HL-60/S4 treated with retinoic acid at 250 ng/mL for 4 days and 3 days (cell line): ENCODE results near the gene TEX54.
"Not testable (repeated sequence)": the region's sequence is repeated elsewhere in the genome, so short reads cannot be mapped to it uniquely, and the experiment has no call there.

Source experiments
- in situ Hi-C: fragments of 300-500 bp; cut with MboI; formaldehyde crosslinking; loops from 2 replicates; pipeline ENCODE4 v1.7.0; 2022; ENCODE audit warnings: low sequenced_read_pairs

The TEX54 gene

GRCh38 chr11:62839050-62839945, 6.7 kb upstream of the TEX54 start, which contains the start of gene WDR74:
WDR74 (minus strand) TSS chr11:62839590; CDS start chr11:62839570, 20 bp downstream.
- in situ Hi-C loops: no loop called here

DNA sequence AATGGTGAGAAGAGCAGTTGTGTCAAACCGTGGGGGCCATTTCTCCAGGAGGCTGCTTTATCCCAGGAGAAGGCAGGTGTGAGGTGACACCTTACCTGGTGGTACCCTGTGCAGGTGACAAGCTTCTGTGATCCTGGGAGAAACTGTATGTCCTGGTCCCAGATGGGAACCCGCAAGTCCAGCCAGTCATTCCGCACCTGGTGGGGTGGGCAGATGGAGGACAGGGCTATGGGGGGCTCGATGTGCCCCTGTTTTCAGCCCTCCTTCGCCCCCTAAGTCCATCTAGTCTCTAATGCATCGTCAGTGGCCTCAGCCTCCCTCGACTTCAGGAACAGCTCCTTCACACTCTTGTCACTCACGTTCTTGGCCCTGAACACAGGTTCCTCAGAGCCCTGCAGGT, 2.7 kb upstream of the TEX54 start:
- in situ Hi-C loops: no loop called here

DNA sequence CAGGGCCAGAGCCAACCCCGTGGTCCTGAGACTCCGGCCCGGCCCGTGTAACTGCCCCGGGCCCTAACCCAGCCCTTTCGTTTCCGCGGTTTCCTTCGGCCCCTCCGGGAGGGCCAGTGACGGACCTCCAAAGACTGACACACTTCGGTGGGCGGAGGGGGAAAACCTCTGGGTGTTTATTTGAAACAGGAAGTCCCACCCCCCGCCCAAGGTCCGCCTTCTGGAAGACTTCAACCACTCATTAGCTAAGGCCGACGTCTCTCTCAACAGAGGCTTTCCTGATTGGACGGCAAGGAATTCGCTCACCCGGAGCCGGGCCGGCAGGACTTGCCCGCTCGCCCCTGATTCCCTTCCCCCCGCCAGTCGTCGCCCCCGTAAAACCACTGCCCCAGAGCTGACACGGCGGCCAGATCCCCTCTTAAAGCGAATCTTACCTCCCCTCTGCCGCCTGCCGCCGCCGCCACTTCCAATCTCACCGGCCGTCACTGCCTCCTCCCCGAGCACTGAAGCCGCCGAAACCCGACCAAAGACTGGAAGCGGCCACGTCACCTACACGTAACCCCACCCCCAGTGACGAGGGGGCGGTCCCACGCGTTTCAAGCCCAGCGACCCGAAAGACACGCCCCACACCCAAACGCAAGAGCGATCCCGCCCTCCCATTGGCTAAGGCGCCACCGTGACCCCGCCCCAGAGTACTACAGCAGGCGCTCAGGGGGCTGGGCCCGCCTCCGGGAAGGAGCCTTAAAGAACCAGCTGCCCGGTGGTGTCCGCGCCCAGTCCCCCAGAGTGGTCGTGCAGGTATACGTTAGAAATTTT, 913 bp downstream of the TEX54 start, which contains the start of gene STX5:
STX5 (minus strand) TSS at position 532 of the 816 bp plus-strand sequence. CDS start 808 bp downstream, outside the sequence.
- in situ Hi-C loops: no loop called here

GRCh38 chr11:62830904-62831519, 1.6 kb downstream of the TEX54 start:
- in situ Hi-C loops: no loop called here

DNA sequence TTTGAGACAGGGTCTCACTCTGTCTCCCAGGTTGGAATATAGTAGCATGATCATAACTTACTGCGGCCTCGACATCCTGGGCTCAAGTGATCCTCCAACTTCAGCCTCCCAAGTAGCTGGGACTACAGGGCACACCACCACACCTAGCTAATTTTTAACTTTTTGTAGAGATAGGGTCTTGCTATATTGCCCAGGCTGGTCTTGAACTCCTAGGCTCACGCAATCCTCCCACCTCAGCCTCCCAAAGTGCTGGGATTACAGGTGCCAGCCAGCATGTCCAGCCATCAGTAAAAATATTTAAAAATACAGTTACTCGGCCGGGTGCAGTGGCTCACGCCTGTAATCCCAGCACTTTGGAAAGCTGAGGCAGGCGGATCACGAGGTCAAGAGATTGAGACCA, 4.5 kb downstream of the TEX54 start:
- in situ Hi-C loops: not testable (repeated sequence)

- in situ Hi-C loops: no loop called here
These were observed 9.0 kb downstream of the TEX54 start for GRCh38 chr11:62823677-62824076.

DNA sequence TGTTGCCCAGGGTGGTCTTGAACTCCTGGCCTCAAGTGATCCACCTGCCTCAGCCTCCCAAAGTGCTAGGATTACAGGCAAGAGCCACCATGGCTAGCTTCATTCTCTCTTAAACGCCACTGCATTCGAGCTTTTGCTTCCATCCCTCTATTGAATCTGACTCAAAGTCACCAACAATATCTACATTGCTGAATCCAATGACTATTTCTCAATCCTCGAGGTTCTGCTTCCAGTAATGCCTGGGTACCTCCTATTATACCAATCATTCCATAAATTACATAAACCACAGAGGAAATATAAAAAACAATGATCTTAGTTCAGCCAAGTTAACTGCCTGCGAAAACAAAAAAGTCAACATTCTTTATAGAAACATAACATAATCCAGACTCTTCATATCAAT, 15.5 kb downstream of the TEX54 start:
- in situ Hi-C loops: no loop called here

- in situ Hi-C loops: no loop called here
These were observed 16.1 kb downstream of the TEX54 start for GRCh38 chr11:62816557-62816956.

DNA sequence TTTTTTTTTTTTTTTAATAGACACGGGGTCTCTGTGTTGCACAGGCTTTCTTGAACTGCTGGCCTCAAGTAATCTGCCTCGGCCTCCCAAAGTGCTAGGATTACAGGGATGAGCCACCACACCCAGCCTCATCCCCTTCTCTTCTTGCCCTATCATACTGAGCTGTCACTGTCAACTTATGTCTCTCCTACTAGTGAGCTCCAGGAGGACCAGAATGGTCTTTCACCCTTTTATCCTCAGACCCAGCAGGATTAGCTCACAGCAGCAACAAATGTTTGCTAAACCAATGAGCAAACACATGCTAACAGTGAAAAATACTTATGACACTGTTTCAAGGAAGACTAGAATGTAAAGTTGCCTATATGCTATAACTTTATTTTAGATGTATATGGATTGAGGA, 21.0 kb downstream of the TEX54 start:
- in situ Hi-C loops: no loop called here

GRCh38 chr11:62810748-62811147, 21.9 kb downstream of the TEX54 start:
- in situ Hi-C loops: no loop called here

DNA sequence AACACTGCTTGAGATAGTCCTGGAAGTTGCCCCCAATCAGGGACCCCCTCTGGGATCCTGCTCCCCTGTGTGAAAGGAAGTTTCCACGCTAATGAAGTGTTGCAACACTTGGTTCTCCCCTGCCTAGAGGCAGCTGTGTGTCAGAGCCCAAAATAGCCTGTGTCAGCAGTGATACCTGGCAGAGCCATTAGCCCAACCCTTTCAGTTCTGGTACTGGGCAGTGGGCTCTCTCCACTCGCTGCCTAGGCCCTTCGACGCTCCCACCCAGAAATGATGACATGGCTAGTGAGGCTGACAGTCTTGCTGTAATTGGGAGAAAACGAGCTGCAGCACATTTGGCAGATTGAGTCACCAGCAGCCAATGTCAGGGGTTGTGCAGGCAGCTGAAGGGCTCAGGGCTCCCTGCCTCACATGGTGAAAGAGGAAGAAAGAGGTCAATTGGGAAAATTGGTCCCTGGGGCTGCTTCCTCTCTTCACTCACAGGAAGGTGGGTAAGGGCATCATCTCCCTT, 26.0 kb downstream of the TEX54 start:
- in situ Hi-C loops: no loop called here

- in situ Hi-C loops: no loop called here
These were observed 26.6 kb downstream of the TEX54 start for GRCh38 chr11:62805961-62806441.

GRCh38 chr11:62805076-62805892, 27.4 kb downstream of the TEX54 start, which contains the start of gene NXF1:
NXF1 (minus strand) TSS chr11:62805440; CDS start chr11:62805356, 84 bp downstream.
- in situ Hi-C loops: no loop called here

DNA sequence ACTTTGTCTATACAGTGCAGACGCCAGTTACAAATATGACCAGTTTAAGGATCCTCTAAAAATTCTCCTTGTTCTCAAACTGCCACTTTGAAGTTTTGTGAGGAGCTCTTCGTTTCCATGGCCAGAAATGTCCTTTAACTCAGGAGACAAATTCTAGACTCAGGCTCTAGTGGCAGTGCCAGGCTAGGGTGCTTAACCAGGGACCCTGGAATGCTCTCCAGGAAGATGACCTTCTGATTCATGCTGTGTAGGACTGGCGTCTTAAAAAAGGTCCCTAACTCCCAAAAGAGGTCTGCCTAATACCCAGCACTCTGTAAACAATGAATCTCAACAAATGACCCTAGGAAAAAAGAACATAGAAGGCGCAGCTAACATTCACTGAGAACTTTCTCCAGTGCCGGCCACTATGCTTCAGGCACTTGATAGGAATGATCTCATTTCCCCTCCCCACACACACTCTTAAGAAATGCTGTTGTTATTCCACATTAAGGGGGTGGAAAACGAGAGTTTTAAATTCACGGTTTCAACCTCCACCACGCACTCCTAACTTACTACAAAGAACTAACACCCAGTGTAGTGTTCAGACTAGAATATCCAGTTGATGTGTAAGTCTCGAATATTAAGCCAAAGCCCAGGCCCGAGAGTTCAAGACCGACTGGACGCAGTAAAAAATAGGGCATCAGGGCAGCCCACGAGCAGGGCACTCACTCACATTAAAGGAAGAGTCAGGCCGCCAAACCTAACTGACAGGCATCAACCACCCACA, 28.1 kb downstream of the TEX54 start:
- in situ Hi-C loops: no loop called here

DNA sequence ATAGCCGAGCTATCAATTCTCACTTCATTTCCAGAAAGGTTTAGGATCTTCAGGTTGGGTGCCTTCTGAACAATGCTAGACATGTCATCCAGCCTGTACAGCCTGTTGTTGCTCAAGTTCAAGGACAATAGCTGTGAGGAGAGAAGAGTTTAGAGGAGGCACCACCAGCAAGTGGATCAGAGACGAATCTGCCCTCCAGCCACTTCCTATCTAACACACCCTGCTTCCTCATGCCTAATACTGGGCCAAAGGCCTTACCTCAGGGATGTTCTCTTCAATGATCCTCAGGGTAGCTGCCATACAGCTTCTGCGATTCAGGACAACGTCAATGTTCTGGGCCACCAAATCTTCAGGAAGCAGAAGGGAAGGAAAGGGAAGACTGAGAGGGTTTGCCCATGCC, 31.6 kb downstream of the TEX54 start:
- in situ Hi-C loops: no loop called here

GRCh38 chr11:62799486-62799885, 33.2 kb downstream of the TEX54 start:
- in situ Hi-C loops: no loop called here

DNA sequence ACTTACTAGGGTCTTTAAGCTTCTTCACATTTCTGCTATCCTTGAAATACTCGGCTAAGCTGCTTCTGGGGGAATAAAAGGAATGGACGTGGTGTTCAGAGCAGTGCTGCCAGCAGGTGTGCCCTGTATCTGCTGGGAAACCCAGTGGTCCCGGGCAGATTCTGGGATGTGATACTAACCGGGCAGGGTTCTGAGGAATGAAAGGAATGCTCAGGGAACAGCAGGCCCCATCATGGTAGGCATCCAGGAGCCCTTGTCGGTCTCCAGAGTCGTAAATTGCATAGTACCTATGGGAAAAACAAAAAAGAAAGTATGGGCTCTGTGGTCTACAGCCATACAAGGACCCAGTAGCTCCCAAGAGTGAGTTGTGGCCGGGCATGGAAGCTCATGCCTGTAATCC, 36.4 kb downstream of the TEX54 start:
- in situ Hi-C loops: no loop called here

DNA sequence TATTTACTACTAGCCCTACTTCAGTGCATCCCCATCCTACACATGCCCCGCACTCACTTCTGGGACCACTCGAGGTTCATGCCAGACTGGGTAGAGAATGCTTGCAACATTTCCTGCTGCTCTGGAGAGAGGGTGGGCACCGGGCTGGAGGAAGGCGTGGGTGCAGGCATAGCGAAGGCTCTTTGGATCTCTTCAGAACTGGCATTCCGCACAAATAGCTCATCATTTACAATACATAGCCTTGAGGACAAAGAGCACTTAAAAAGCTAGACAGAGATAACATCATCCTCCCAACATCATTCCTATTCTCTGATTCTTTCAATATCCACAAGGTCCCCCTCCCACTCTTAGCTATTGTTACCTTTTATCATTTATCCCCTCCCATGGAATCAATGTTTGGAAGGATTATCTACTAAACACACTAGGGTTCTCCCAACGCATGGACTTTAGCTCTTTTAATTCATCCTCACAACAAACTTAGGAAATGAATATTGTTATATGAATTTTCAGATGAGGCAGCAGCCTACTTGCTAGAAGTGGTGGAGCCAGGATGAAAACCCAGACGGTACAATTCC, 38.4 kb downstream of the TEX54 start:
- in situ Hi-C loops: no loop called here

DNA sequence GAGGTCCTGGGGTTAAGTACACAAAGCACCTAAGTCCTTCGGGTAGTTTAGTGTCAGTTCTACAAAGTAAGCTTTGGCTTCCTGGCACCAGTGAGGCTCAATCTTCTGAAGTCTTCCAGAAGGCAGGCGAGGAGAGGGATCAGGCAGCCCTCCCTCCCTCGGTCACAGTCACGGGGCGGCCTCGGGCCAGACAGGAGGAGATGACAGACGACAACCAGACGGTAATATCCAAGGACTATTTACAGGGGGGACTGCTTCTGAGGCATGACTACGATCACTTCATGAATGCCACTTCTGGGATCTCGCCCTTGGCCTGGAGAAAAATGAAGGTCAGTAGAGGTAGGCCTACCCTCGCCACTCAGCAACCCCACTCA, 40.5 kb downstream of the TEX54 start:
- in situ Hi-C loops: no loop called here
